Osteocyte (in vitro differentiated cells): ENCODE measurements around the gene CLEC16A. TPM values are rescaled to one million over a fixed set of nuclear protein-coding genes. Genes with fewer than 3 reads are reported as not detected.

Experiments used
- DNase-seq: peaks from one replicate; pipeline ENCODE4 v3.0.0; 2021; ENCODE audit warnings: mixed read lengths; ENCODE audit not compliant: unreplicated experiment; ENCODE audit errors: extremely low spot score
- H3K27ac Mint-ChIP-seq: one replicate; pipeline ENCODE4 v1.8.0; 2021; ENCODE audit warnings: mild to moderate bottlenecking, mixed read lengths; ENCODE audit not compliant: unreplicated experiment
- H3K27me3 Mint-ChIP-seq: one replicate; pipeline ENCODE4 v1.8.0; 2021; ENCODE audit warnings: mixed read lengths; ENCODE audit not compliant: unreplicated experiment
- H3K36me3 Mint-ChIP-seq: one replicate; pipeline ENCODE4 v1.8.0; 2021; ENCODE audit warnings: mixed read lengths; ENCODE audit not compliant: unreplicated experiment
- H3K4me1 Mint-ChIP-seq: one replicate; pipeline ENCODE4 v1.8.0; 2021; ENCODE audit warnings: mixed read lengths; ENCODE audit not compliant: unreplicated experiment
- H3K4me3 Mint-ChIP-seq: one replicate; pipeline ENCODE4 v1.8.0; 2021; ENCODE audit warnings: mild to moderate bottlenecking, moderate library complexity, mixed read lengths; ENCODE audit not compliant: unreplicated experiment
- H3K9me3 Mint-ChIP-seq: one replicate; pipeline ENCODE4 v1.8.0; 2021; ENCODE audit warnings: mixed read lengths; ENCODE audit not compliant: unreplicated experiment
- total RNA-seq: library from RNA; stranded (reverse); gene quantifications from 2 replicates; pipeline ENCODE4 v1.2.1, GENCODE V29; 2021
- TF ChIP-seq, protein P1 (sequence below): fragments of 200-600 bp; sonication (generic); IDR thresholded peaks from 2 replicates; pipeline ENCODE4 v1.5.0; 2021; ENCODE audit warnings: antibody characterized with exemption, mild to moderate bottlenecking, moderate library complexity

CLEC16A gene
- total RNA-seq, 1 donor from 2014 or later, result 22.1 TPM

DNA sequence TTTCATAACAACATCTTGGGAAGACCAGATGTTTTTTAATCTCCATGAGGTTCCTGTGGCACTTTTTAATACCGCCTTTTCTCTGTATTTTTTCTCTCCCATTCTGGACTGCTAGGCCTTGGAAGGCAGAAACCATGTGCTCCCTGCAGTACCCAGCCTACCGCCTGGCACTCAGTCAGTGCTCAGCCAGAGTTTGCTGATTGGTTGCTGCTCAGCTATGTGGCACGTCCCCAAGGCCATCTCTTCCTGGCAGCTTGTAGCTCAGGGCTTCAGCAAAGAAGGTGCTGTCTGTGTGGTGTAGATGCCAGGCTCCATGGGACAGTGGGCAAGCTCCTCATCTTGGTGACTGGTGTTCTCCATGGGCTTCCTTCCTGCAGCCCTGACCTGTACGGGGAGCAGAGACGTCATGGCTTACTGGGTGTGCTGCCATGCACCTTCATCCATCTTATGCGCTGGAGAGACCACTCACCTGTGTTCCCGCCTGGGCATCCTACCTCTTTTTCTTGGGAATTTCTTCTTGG is 86.7 kb downstream of the CLEC16A start:
- Mint-ChIP-seq H3K4me1 (peaks cover 43% of the 10 kb centered on the region), H3K9me3 (peaks cover 27% of the 10 kb centered on the region), H3K36me3 (peaks cover 70% of the 10 kb centered on the region), H3K27me3 (no peaks in the 10 kb centered on the region), H3K4me3 (no peak overlapping the region), H3K27ac (no peak overlapping the region)
- TF ChIP-seq, protein P1, sequence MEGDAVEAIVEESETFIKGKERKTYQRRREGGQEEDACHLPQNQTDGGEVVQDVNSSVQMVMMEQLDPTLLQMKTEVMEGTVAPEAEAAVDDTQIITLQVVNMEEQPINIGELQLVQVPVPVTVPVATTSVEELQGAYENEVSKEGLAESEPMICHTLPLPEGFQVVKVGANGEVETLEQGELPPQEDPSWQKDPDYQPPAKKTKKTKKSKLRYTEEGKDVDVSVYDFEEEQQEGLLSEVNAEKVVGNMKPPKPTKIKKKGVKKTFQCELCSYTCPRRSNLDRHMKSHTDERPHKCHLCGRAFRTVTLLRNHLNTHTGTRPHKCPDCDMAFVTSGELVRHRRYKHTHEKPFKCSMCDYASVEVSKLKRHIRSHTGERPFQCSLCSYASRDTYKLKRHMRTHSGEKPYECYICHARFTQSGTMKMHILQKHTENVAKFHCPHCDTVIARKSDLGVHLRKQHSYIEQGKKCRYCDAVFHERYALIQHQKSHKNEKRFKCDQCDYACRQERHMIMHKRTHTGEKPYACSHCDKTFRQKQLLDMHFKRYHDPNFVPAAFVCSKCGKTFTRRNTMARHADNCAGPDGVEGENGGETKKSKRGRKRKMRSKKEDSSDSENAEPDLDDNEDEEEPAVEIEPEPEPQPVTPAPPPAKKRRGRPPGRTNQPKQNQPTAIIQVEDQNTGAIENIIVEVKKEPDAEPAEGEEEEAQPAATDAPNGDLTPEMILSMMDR, result no peak
- DNase-seq, result no peak

DNA sequence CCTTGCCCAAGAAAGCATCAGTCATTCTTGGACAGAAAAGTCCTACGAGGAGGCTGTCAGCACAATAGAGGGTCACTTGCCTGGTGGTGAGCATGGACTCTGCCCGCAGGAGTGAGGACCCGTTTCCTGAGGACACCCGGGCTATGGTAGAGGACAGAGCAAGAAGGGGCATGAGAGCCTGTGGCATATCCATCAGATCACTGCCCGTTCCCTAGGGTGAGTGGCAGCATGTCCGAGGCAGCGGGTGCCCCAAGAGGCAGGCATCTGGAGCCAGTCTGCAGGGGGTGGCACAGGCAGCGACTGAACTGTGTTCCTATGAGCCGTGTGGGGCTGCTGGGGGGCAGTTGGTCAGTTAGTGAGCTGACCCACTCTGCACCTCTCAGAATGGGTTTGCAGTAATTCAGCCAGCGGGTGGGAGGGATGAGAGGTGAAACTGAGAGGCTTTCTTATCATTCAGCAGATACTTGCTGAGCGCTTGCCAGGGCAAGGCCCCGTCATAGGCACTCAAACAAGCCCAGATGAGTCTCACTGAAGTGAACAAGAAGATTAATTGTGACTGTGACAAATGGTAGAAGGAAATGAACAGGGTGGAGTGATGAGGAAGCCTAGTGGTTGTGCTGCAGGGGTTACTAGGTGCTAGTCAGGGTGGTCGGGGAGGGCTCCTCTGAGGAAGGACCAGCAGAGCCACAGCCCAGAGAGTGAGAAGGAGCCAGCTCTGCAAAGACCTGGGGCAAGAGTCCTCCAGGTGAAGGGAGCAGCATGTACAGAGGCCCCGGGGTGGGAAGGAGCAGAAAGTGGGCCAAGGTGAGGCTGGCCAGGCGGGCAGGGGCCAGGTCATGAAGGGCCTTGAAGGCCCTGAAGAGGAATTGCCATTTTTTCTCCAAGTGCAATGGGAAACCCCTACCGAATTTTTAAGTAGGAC is 87.9 kb downstream of the CLEC16A start:
- DNase-seq, result no peak
- Mint-ChIP-seq H3K4me1 (peaks cover 43% of the 10 kb centered on the region), H3K9me3 (peaks cover 17% of the 10 kb centered on the region), H3K27ac (no peak overlapping the region), H3K4me3 (no peak overlapping the region), H3K27me3 (no peaks in the 10 kb centered on the region), H3K36me3 (peaks cover 63% of the 10 kb centered on the region)
- TF ChIP-seq, protein P1, result no peak

DNA sequence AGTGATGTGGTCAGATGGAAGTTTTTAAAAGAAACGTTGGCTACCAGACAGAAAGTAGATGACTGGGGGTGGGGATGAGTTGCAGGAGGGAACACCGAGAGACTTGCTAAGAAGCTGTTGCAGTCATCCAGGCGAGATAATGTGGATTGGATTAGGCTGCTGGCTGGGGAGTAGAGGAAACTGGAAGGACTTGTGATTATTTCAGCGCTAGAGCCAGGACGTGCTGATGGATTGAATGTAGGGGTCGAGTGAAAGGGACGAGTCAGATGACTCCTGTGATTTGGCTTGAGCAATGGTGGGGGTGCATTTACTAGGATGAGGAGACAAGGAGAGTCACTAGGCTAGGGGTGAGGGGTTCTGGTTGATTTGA is 88.5 kb downstream of the CLEC16A start:
- Mint-ChIP-seq H3K36me3 (peaks cover 57% of the 10 kb centered on the region), H3K4me3 (no peak overlapping the region), H3K4me1 (peaks cover 43% of the 10 kb centered on the region), H3K27me3 (no peaks in the 10 kb centered on the region), H3K9me3 (peaks cover 13% of the 10 kb centered on the region), H3K27ac (no peak overlapping the region)
- TF ChIP-seq, protein P1, result no peak
- no peak for DNase-seq

DNA sequence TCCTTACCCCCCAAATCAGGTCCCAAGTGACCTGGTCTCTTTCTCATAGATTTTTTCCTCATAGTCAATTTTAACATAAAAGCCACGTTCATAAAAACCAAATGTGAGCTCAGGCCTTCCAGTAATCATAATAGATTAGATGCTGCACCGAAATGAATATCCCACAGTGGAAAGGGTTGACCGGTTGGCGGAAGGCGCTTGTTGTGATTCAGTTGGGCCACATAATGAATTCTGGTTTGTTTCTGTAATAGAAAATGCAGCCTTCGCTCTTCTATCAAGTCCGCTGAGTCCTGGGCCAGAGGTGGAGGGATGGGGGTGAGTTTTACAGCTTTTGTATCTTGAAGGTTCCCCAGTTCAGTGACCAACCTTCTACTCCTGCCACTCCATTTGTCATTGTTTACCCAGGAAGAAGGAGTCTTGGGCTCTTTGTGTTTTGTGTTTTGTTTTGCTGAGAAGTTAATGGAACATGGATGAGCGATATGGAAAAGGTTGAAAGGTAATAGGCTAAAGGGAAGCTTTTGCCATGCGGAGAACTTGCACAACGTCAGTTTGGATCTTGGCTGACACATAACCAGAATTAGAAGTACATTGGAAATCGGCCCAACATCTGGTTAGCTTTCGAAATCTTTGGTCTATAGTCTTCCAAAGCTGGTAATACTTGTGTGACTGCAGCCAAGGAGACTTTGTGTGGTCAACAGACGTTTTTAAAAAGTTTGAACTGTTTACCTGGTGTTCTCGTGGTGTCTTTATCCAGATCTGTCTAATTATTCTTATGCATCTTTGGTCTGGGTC is 89.5 kb downstream of the CLEC16A start:
- no peaks in the 10 kb centered on the region for H3K27me3 Mint-ChIP-seq
- H3K27ac Mint-ChIP-seq, result no peak overlapping the region
- TF ChIP-seq, protein P1, result no peak
- peaks cover 55% of the 10 kb centered on the region for H3K36me3 Mint-ChIP-seq
- H3K4me3 Mint-ChIP-seq, result no peak overlapping the region
- no peak for DNase-seq
- peaks cover 13% of the 10 kb centered on the region for H3K9me3 Mint-ChIP-seq
- H3K4me1 Mint-ChIP-seq, result peaks cover 43% of the 10 kb centered on the region
